22Rv1 (cell line): ENCODE data around the gene TRIP12.

Experiments used
- ZFX ChIP-seq: fragments of 450-650 bp; IDR thresholded peaks from 2 replicates; pipeline ENCODE4 v1.6.1; 2017; ENCODE audit warnings: antibody characterized with exemption, borderline replicate concordance
- TF ChIP-seq, protein P1 (sequence below): fragments of 450-650 bp; IDR thresholded peaks from 2 replicates; pipeline ENCODE4 v1.5.1; 2017; ENCODE audit warnings: mild to moderate bottlenecking

DNA sequence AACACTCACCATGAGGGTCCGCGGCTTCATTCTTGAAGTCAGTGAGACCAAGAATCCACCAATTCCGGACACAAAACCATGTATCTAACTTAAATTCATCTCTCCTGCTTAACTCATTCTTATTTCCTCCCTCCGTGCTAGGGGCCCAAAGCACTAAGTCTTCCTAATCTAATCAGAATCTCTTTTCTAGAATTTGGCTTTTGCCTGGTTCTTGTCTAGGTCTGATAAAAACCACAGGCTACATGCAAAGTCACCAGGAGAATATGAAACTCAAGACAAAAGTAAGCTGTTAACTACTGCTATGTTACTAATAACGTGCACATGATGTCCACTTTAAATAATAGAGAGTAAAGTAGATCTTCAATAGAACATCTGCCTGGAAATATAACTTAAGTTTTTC, 69.9 kb downstream of the TRIP12 start:
- TF ChIP-seq, protein P1, sequence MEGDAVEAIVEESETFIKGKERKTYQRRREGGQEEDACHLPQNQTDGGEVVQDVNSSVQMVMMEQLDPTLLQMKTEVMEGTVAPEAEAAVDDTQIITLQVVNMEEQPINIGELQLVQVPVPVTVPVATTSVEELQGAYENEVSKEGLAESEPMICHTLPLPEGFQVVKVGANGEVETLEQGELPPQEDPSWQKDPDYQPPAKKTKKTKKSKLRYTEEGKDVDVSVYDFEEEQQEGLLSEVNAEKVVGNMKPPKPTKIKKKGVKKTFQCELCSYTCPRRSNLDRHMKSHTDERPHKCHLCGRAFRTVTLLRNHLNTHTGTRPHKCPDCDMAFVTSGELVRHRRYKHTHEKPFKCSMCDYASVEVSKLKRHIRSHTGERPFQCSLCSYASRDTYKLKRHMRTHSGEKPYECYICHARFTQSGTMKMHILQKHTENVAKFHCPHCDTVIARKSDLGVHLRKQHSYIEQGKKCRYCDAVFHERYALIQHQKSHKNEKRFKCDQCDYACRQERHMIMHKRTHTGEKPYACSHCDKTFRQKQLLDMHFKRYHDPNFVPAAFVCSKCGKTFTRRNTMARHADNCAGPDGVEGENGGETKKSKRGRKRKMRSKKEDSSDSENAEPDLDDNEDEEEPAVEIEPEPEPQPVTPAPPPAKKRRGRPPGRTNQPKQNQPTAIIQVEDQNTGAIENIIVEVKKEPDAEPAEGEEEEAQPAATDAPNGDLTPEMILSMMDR: no peak
- TF ChIP-seq ZFX: no peak
